Breast epithelium (tissue), 4 donors: ENCODE data around the gene RAC2. TPM values are rescaled to one million over a fixed set of nuclear protein-coding genes. Genes with fewer than 3 reads are reported as not detected.
A peak's percentile ranks its signal among the peaks of the same experiment; 100 is the strongest.

Source experiments
- DNase-seq, 2 donors: peaks; one replicate each; pipeline ENCODE4 v3.0.0-alpha.2; 2019; ENCODE audit warnings: low spot score in 2 of 2
- H3K27ac ChIP-seq, 2 donors: fragments of 200-600 bp; sonication (generic) in 1 of 2; one replicate each; pipeline ENCODE4 v1.5.1; 2016 to 2019; ENCODE audit warnings: mild to moderate bottlenecking in 1 of 2
- H3K27me3 ChIP-seq, 2 donors: fragments of 200-600 bp; sonication (generic) in 1 of 2; one replicate each; pipeline versions ENCODE4 v1.5.1 to v1.6.0; 2017 to 2019; ENCODE audit warnings: control low read depth in 1 of 2, mild to moderate bottlenecking in 1 of 2
- H3K36me3 ChIP-seq: fragments of 200-600 bp; one replicate; pipeline ENCODE4 v1.5.1; 2019
- H3K4me1 ChIP-seq, 2 donors: fragments of 200-600 bp; sonication (generic); one replicate each; pipeline ENCODE4 v1.5.1; 2016 to 2019; ENCODE audit warnings: control low read depth in 1 of 2
- H3K4me3 ChIP-seq, 3 donors: fragments of 200-600 bp; sonication (generic); 1 replicate in 2 of 3; 2 replicates in 1 of 3; pipeline ENCODE4 v1.5.1; 2016 to 2019; ENCODE audit warnings: mild to moderate bottlenecking in 3 of 3, moderate library complexity in 2 of 3
- H3K9me3 ChIP-seq, 2 donors: fragments of 200-600 bp; sonication (generic) in 1 of 2; one replicate each; pipeline ENCODE4 v1.5.1; 2016 to 2019; ENCODE audit warnings: control low read depth in 1 of 2
- CTCF ChIP-seq, 3 donors: fragments of 450-650 bp; IDR thresholded peaks; one replicate each; pipeline ENCODE4 v1.5.1; 2016 to 2017; ENCODE audit warnings: antibody characterized with exemption in 3 of 3, mild to moderate bottlenecking in 3 of 3, moderate library complexity in 3 of 3
- POLR2A ChIP-seq: fragments of 450-650 bp; IDR thresholded peaks from one replicate; pipeline ENCODE4 v1.6.1; 2016; ENCODE audit warnings: antibody characterized with exemption, mild to moderate bottlenecking, moderate library complexity
- POLR2AphosphoS5 ChIP-seq, 3 donors: sonication (generic); formaldehyde crosslinking; IDR thresholded peaks; one replicate each; pipeline ENCODE4 v1.6.1; 2017; ENCODE audit warnings: antibody characterized with exemption in 3 of 3
- intact Hi-C: fragments of 100-400 bp; cut with DNase I; formaldehyde crosslinking; loops from one replicate; pipeline ENCODE4 v1.15.1; 2023; ENCODE audit warnings: low total_unique reads
- total RNA-seq, 3 donors: library from RNA; depleted of rRNA; stranded (reverse); fragments of >200 nt; gene quantifications; one replicate each; pipeline ENCODE4 v1.1.0, GENCODE V29; 2016

RAC2 gene
- total RNA-seq, 3 donors from 2014 or later = 10.5 to 12.0 (median 11.5) TPM

GRCh38 chr22:37184816-37185541 is 59.1 kb downstream of the RAC2 start:
- no peaks in the 10 kb centered on the region for H3K27me3 ChIP-seq
- TF ChIP-seq POLR2A (no peak), CTCF (IDR thresholded peaks at IDR 0.05) (no peak)
- no peak overlapping the region for H3K4me3 ChIP-seq
- H3K9me3 ChIP-seq = no peaks in the 10 kb centered on the region
- H3K27ac ChIP-seq = no peak overlapping the region
- intact Hi-C loops = loop anchor here (10.0 kb wide), 1 partner anchor 1240 kb away; no protein-coding TSS in a partner anchor
- peaks cover 6 to 15% of the 10 kb centered on the region in 2 donors for H3K4me1 ChIP-seq
- DNase-seq = no peak
- H3K36me3 ChIP-seq = no peaks in the 10 kb centered on the region

- DNase-seq = no peak
- Histone ChIP-seq H3K4me3 (no peak overlapping the region), H3K27ac (no peak overlapping the region), H3K27me3 (no peaks in the 10 kb centered on the region), H3K4me1 (peaks cover 6 to 15% of the 10 kb centered on the region in 2 donors), H3K9me3 (no peaks in the 10 kb centered on the region), H3K36me3 (no peaks in the 10 kb centered on the region)
- intact Hi-C loops = loop anchor here (10.0 kb wide), 1 partner anchor 1240 kb away; no protein-coding TSS in a partner anchor
- TF ChIP-seq CTCF (IDR thresholded peaks at IDR 0.05) = no peak
These were observed 59.7 kb downstream of the RAC2 start for GRCh38 chr22:37184380-37184755.

GRCh38 chr22:37183432-37184379 is 60.4 kb downstream of the RAC2 start:
- Histone ChIP-seq H3K9me3 (no peaks in the 10 kb centered on the region), H3K27ac (peak overlapping the region in 1 of 2 donors; percentile 48), H3K36me3 (no peaks in the 10 kb centered on the region), H3K27me3 (no peaks in the 10 kb centered on the region), H3K4me1 (peaks cover 10 to 20% of the 10 kb centered on the region in 2 donors), H3K4me3 (no peak overlapping the region)
- no peak for DNase-seq
- intact Hi-C loops = loop anchor here (10.0 kb wide), 1 partner anchor 1241 kb away; no protein-coding TSS in a partner anchor
- no peak for TF ChIP-seq POLR2AphosphoS5 (IDR thresholded peaks at IDR 0.05)
- no peak for TF ChIP-seq POLR2A
- no peak for TF ChIP-seq CTCF (IDR thresholded peaks at IDR 0.05)

- H3K36me3 ChIP-seq = no peaks in the 10 kb centered on the region
- no peak overlapping the region for H3K4me3 ChIP-seq
- H3K9me3 ChIP-seq = no peaks in the 10 kb centered on the region
- H3K27me3 ChIP-seq = no peaks in the 10 kb centered on the region
- TF ChIP-seq POLR2A (no peak), POLR2AphosphoS5 (IDR thresholded peaks at IDR 0.05) (no peak), CTCF (IDR thresholded peaks at IDR 0.05) (no peak)
- intact Hi-C loops = loop anchor here (10.0 kb wide), 1 partner anchor 1242 kb away; no protein-coding TSS in a partner anchor
- H3K4me1 ChIP-seq = peaks cover 11 to 24% of the 10 kb centered on the region in 2 donors
- H3K27ac ChIP-seq = no peak overlapping the region
- DNase-seq = no peak
These were observed 61.2 kb downstream of the RAC2 start for GRCh38 chr22:37182949-37183245.
